Measurements from ENCODE around the gene NELFCD.

GRCh38 chr20:59005523-59006166, 24.6 kb downstream of the NELFCD start:
- TF ChIP-seq CTCF (IDR thresholded peaks at IDR 0.05), result no peak
- no peak for TF ChIP-seq ZFX (IDR thresholded peaks at IDR 0.05; ENCODE audit: borderline replicate concordance)

Measured in 22Rv1 (cell line).